HL-60 (cell line): Measurements from ENCODE around the gene FAM53B.

Experiments used
- CTCF ChIP-seq: IDR thresholded peaks from one replicate; pipeline ENCODE4 v1.5.1; 2011; ENCODE audit warnings: low read length, control low read depth, inconsistent platforms; ENCODE audit not compliant: insufficient read depth
- GABPA ChIP-seq: IDR thresholded peaks from 2 replicates; pipeline ENCODE4 v1.6.1; 2012; ENCODE audit warnings: low read depth
- POLR2AphosphoS5 ChIP-seq: IDR thresholded peaks from 2 replicates; pipeline ENCODE4 v1.6.1; 2012; ENCODE audit warnings: low read depth
- REST ChIP-seq: IDR thresholded peaks from 2 replicates; pipeline ENCODE4 v1.6.1; 2012; ENCODE audit warnings: low read depth; ENCODE audit not compliant: insufficient replicate concordance
- SPI1 ChIP-seq: IDR thresholded peaks from 2 replicates; pipeline ENCODE4 v1.6.1; 2012; ENCODE audit warnings: low read depth, mild to moderate bottlenecking, borderline replicate concordance

- TF ChIP-seq POLR2AphosphoS5: no peak
- TF ChIP-seq CTCF: no peak
- TF ChIP-seq SPI1: no peak
- TF ChIP-seq GABPA: no peak
- TF ChIP-seq REST: no peak
These were observed 83.6 kb downstream of the FAM53B start for GRCh38 chr10:124660404-124661125.
